Embryonic facial prominence (tissue), 1 donor: ENCODE results near the gene ANKRD20A1.
"Not testable (repeated sequence)": the region's sequence is repeated elsewhere in the genome, so short reads cannot be mapped to it uniquely, and the experiment has no call there.

Experiments
- DNase-seq: peaks from one replicate; pipeline ENCODE4 v3.0.0-alpha.2; 2016; ENCODE audit errors: extremely low spot score

Gene ANKRD20A1

DNA sequence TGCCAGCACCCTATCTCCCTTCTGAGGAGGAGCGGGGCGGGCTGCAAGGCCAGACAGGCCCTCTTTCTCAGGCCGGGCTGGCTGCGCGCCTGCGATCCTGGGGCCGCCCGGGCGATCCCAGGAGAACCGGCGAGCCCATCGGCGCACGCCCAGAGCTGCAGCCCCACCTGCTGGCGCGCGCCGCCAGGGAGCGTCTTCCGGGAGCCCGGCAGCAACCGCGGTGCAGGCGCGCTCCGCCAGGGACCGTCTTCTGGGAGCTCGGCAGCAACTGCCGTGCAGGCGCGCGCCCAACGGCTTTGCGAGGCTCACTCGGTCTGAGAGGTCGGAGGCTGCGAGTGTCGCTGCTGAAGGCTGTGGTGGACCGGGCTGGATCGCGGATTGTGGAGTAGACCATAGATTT is at the start of gene ANKRD20A1:
Gene ANKRD20A1 (plus strand): TSS at position 61 of the 400 bp plus-strand sequence. CDS start 496 bp downstream, outside the sequence.
- DNase-seq, result not testable (repeated sequence)

DNA sequence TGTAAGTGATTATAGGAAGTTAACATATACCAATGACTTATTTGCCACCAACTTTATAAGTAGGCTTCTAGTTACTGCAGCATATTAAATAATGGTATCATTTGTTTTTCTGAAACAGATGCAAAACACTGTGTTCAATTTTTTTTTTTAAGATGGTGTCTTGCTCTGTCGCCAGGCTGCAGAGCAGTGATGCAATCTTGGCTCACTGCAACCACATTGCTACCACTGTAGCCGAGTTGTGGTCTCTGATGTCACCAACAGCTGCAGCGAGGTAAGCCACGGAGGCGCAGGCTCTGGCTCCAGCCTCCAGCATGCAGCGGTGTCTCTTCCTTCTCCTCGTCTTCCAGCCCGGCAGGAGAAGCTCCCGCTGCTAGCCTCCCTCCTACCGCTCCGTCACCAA is 26.6 kb upstream of the ANKRD20A1 start:
- DNase-seq, result not testable (repeated sequence)
